Left renal pelvis (tissue), 4 donors: Measurements from ENCODE around the gene RELL1. TPM values are rescaled to one million over a fixed set of nuclear protein-coding genes. Genes with fewer than 3 reads are reported as not detected.
A peak's percentile ranks its signal among the peaks of the same experiment; 100 is the strongest.

Experiments
- DNase-seq, 4 donors: peaks; one replicate each; pipeline ENCODE4 v3.0.0-alpha.2; 2013; ENCODE audit warnings: low read depth in 4 of 4, low spot score in 3 of 4
- polyA plus RNA-seq, 4 donors: library from polyadenylated mRNA; unstranded; fragments of 120-200 nt; gene quantifications; one replicate each; pipeline ENCODE4 v1.2.1, GENCODE V29; 2013; ENCODE audit not compliant: insufficient read length in 4 of 4

RELL1 gene, protein sequence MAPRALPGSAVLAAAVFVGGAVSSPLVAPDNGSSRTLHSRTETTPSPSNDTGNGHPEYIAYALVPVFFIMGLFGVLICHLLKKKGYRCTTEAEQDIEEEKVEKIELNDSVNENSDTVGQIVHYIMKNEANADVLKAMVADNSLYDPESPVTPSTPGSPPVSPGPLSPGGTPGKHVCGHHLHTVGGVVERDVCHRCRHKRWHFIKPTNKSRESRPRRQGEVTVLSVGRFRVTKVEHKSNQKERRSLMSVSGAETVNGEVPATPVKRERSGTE
- polyA plus RNA-seq = 10 to 100 TPM in 3 of 4 donors, 1 to 10 TPM in 1; 9.8 to 10.4 (median 10.2) TPM

DNA sequence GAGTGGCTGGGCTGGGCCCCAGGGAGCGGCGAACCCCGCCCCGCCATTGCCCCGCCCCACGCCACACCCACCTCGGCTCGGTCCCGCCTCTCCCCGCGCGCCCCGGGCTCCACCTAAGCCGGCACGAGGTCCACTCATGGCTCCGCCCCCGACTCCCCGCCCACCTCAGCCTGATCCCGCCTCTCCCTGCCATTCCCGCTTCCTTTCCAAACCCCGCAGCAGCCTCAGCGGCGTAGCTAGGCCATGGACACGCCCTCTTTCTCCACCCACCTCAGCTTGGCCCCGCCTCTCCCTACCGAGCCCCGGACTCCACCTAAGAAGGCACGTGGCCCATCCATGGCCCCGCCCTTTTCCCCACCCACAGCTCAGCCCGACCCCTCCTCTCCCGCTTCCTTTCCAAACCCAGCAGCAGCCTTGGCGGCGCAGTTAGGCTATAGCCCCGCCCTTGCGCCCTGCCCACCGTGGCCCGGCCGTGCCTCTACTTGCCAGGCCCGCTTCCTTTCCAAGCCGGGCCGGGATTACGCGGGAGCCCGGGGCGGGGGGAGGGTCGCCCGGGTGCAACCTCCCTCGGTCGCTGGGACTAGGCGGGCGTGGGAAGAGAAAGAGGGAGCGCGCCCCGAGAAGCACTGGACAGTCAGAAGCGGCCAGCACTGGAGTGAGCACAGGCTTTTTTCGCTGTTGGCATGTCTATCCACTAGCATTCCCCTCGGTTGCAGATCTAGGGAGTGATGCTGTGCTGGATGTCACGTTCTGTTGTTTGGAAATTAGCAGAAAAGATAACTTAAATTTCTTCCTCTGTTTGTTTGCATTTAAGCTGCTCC lies at the start of gene RELL1:
RELL1 (minus strand) TSS at position 4 of the 821 bp plus-strand sequence. CDS start 89 bp downstream, outside the sequence.
- peak; percentile 99 for DNase-seq

DNA sequence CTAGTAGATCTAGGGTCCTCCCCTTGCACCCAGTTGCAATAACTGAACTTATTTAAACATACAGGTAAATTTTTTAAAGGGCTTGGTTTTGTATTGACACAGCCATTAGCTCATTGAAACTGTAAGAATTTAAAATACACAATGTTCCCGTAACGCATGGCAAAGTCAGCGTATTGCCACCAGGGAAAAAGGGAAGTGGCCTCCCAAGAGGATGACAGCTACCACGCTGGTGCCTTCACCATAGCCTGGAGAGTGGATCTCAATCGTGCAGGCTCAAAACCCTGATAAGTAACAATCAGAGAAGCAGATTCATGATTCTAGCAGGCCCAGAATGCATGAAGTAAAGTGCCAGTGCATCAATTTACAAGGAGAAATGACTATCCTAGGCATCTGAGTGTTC lies 49.4 kb upstream of the RELL1 start:
- no peak for DNase-seq

DNA sequence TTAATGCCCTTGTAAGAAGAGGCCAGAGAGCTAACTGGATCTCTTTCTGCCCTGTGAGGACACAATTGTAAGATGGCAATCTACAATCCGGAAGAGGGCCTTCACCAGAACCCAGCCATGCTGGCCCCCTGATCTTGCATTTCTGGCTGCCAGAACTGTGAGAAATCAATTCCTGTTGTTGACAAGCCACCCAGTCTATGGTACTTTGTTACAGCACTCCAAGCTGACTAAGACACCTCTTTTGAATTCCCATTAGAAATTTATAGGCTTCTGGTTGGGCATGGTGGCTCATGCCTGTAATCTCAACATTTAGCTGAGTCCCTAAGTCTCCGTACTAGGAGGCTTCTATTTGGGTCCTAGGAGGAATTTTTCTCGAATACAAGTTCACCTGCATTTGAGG lies 48.8 kb upstream of the RELL1 start:
- no peak for DNase-seq

GRCh38 chr4:37733240-37733867 lies 47.2 kb upstream of the RELL1 start:
- no peak for DNase-seq

GRCh38 chr4:37732526-37733186 lies 46.5 kb upstream of the RELL1 start:
- no peak for DNase-seq

DNA sequence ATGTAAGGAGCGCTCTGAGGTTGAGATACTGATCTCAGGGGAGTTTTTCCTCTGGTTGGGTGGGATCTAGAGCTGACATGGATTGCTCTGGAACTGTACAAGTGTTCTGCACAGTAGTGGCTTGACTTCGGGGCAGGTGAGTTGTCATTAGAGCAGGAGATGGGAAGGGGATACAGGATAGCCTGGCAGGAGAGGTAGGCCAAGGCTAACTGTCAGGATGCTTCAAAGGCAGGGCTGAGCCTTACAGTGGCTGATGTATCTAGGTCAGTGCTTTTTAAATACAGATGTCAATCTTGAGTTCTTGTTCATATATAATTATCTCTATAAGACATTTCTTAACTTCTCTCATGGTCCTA lies 43.5 kb upstream of the RELL1 start:
- no peak for DNase-seq

DNA sequence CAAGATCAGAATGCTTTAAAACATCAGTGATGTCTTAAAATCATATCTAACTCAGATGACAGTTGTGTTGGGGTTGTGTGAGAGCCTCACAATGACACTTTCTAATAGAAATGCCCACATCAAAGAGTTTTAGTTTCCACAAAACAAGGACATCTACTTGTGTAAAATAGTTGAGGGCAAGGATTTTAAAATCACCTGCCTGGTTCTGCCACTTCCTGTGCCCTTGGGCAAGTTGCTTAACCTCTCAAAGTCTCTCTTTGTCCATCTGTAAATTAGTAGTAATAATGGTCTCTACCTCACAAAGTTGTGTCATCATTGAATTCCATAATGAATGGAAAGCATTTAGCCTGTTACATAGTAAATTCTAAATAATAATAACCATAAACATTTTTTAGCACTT lies 41.9 kb upstream of the RELL1 start:
- DNase-seq = no peak

DNA sequence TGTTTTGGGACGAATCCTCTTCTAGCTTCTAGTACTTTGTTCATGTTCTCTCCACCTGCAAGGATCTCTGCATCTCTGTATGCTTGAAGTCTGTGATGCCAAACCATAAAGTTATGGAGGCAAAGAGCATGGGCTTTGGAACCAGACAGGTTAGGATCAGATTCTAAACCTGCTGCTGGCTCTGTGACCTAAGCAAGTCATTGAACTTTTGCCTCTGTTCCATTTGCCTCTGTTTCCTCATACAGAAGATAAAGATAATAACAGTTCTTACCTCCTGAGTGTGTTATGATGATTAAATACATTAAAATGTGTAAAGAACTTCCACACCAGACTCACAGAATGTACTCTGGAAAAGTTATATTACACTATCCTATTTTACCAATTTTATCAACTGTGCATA lies 41.5 kb upstream of the RELL1 start:
- DNase-seq = no peak

- no peak for DNase-seq
Observed at GRCh38 chr4:37726666-37727065, 40.5 kb upstream of the RELL1 start.

DNA sequence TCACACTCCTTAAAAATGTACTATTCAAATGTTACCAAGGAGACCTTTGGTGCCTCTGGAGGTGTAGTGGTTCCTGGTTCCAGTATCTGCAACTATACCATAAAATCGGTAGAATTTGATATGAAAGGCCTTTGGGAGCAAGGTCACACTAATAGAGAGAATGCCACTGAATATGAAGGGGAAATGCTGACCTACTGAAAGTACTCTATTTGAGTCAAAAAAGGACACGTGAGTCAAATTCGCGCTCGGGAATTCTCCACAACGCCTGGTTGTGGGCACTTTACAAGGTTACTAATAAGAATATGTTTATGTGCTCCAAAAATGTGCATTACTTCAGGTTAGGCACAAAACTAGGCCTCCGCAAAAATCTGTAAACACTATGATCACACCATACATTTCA lies 39.5 kb upstream of the RELL1 start:
- DNase-seq = no peak

DNA sequence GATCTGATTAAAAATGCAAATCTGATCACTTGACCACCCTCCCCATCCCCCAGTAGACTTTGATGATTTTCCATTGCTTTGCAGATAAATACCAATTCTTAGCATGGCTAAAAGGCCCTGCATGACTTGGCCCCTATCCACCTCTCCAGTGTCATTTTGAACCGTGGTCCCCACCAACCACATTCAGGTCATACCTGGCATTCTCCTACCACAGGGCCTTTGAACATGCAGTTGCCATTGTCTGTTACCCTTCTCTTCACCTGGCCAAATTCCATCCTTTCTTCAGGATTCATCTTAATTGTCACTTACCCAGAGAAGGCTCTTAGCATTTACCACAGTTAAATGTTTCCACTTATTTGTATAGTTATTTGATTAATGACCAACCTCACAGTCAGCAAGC lies 36.9 kb upstream of the RELL1 start:
- no peak for DNase-seq

GRCh38 chr4:37721995-37722638 lies 35.9 kb upstream of the RELL1 start:
- DNase-seq = no peak

DNA sequence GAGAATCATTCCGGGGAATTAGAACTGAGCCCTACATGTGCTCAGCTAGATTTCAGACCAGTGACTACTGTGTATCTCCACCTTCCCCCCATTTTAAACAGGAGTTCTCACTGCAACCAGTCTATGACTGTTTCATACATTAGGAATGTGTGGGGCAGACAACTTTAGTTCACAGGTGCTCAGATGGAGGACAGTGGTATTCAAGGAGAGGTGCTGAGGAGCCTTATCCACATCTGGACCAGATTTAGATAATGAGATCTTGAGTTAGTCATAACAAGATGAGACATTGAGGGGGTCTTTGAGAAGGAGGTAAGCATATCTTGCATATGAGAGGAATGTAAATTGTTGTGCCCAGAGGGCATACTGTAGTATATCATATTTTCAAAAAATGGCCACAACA lies 32.8 kb upstream of the RELL1 start:
- no peak for DNase-seq

- DNase-seq = no peak
Observed at GRCh38 chr4:37717576-37717975, 31.4 kb upstream of the RELL1 start.

DNA sequence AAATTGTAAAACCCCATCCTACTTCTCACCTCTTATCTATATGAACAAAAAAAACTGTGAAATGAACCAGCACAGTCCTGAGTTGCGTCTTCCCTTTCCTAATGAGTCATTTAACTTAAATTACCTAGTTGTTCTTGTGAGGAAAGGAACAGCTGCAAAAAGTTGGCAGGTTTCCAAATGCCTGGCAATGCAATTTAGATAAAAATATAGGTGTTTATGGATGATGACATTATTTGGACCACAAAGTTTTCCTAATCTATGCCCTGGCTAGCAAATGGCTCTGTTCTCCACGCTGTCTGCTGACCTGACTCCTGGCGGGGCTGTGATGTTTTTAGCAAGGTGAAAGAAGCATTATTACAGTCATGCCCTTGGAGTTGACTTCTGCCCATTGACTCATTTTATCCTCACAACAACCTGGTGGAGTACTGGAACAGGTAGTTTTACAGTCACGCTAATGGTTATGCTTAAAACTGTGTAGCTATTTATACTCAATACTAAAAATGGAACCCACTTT lies 29.8 kb upstream of the RELL1 start:
- no peak for DNase-seq

DNA sequence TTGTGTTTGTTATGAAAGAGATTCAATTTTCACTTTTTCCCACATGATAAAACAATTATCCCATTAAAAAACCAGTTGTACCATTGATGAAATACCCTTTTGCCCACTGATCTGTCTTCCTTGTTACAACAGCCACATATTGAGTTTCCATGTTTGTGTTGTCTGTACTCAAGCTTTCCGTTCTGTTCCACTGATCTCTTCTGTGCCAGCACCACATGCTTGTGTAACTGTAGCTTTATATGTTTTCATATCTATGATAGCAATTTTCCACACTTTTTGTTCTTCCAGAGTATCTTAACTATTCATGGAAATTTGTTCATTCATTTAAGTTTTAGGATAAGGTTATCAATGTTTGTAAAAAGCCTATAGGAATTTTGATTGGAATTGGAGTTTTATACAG lies 24.3 kb upstream of the RELL1 start:
- DNase-seq = no peak

DNA sequence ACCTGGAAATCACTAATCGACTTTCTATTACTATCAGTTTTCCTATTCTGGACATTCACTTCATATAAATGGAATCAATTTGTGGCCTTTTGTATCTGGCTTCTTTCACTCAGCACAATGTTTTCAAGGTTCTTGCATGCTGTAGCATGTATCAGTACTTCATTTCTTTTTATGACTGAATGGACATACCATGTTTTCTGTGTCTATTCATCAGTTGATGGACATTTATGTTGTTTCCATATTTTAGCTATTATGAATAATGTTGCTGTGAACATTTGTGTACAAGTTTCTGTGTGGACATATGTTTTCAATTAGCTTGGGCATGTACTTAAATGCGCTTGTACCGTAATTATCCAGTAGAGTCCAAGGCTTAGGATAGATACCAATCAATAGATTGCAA lies 19.9 kb upstream of the RELL1 start:
- DNase-seq = no peak

DNA sequence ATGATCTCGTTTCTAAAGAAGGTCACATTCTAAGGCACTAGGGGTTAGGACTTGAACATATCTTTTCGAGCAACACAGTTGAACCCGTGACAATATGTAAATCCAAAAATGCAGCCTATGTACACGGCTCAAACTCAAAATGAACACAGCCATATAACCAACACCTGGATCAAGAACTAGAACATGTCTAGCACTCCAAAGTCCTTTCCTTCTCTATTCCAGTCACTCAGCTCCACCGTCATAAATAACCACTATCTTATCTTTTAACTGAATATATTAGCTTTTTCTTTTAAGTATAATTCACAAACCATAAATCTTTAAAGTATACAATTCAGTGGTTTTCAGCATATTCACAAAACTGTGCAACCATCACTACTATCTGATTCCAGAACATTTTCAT lies 19.4 kb upstream of the RELL1 start:
- no peak for DNase-seq

- no peak for DNase-seq
Observed at GRCh38 chr4:37699868-37700481, 13.8 kb upstream of the RELL1 start.

- DNase-seq = no peak
Observed at GRCh38 chr4:37697566-37697965, 11.4 kb upstream of the RELL1 start.
